Small intestine (tissue), 7 donors: ENCODE data around the gene SYNJ1. TPM values are rescaled to one million over a fixed set of nuclear protein-coding genes. Genes with fewer than 3 reads are reported as not detected.

Experiments used
- DNase-seq, 2 donors: peaks; one replicate each; pipeline versions ENCODE4 v3.0.0 to v3.0.0-alpha.2; 2013
- FAIRE-seq: peaks from 2 replicates; lab custom pipeline; 2012; peaks lifted over from hg19 to GRCh38; lab: Jason Lieb, UNC
- H3K27ac ChIP-seq, 3 donors: one replicate each; pipeline ENCODE4 v1.5.1; 2013; ENCODE audit warnings: low read length in 2 of 3, mild to moderate bottlenecking in 2 of 3, control low read depth in 1 of 3, inconsistent platforms in 1 of 3, low read depth in 1 of 3, moderate library complexity in 1 of 3
- H3K27me3 ChIP-seq, 3 donors: one replicate each; pipeline ENCODE4 v1.6.1; 2013; ENCODE audit warnings: low read length in 3 of 3, inconsistent platforms in 1 of 3; ENCODE audit not compliant: control insufficient read depth in 3 of 3, insufficient read depth in 3 of 3
- H3K36me3 ChIP-seq, 3 donors: one replicate each; pipeline ENCODE4 v1.6.1; 2013; ENCODE audit warnings: low read length in 3 of 3, inconsistent platforms in 1 of 3, low read depth in 1 of 3, mild to moderate bottlenecking in 1 of 3, moderate library complexity in 1 of 3; ENCODE audit not compliant: control insufficient read depth in 3 of 3, insufficient read depth in 2 of 3
- H3K4me1 ChIP-seq, 3 donors: one replicate each; pipeline ENCODE4 v1.6.1; 2013; ENCODE audit warnings: low read length in 2 of 3, inconsistent platforms in 1 of 3, low read depth in 1 of 3, mild to moderate bottlenecking in 1 of 3, moderate library complexity in 1 of 3; ENCODE audit not compliant: control insufficient read depth in 3 of 3, insufficient read depth in 2 of 3
- H3K4me3 ChIP-seq, 3 donors: one replicate each; pipeline ENCODE4 v1.5.1; 2013; ENCODE audit warnings: low read length in 3 of 3, control low read depth in 1 of 3, inconsistent platforms in 1 of 3, low read depth in 1 of 3, mild to moderate bottlenecking in 1 of 3, moderate library complexity in 1 of 3
- H3K9me3 ChIP-seq, 2 donors: one replicate each; pipeline ENCODE4 v1.6.1; 2013; ENCODE audit warnings: low read depth in 1 of 2, low read length in 1 of 2; ENCODE audit not compliant: control insufficient read depth in 2 of 2, insufficient read depth in 1 of 2
- WGBS, 3 donors: extraction: QIAGEN DNeasy Blood & Tissue Kit; methylation state at CpG; one replicate each; pipeline ENCODE4 v1.1.7; 2013; 5-methylcytosine and 5-hydroxymethylcytosine counted together
- polyA plus RNA-seq, 4 donors: library from polyadenylated mRNA; stranded (reverse) in 3 of 4; unstranded in 1 of 4; fragments of 200-250 nt in 3 of 4; fragments of 120-200 nt in 1 of 4; gene quantifications; one replicate each; pipeline versions ENCODE4 v1.2.1 to v1.2.3, GENCODE V29; 2013
- donor health status: healthy with polysubstance abuse.
- donor health status: control.
- donor health status: control.
- donor health status: Bipolar disorder and iron deficiency.
- donor health status: healthy.

The SYNJ1 gene
- polyA plus RNA-seq, 4 donors: 4.6 to 10.2 (median 6.6) TPM

DNA sequence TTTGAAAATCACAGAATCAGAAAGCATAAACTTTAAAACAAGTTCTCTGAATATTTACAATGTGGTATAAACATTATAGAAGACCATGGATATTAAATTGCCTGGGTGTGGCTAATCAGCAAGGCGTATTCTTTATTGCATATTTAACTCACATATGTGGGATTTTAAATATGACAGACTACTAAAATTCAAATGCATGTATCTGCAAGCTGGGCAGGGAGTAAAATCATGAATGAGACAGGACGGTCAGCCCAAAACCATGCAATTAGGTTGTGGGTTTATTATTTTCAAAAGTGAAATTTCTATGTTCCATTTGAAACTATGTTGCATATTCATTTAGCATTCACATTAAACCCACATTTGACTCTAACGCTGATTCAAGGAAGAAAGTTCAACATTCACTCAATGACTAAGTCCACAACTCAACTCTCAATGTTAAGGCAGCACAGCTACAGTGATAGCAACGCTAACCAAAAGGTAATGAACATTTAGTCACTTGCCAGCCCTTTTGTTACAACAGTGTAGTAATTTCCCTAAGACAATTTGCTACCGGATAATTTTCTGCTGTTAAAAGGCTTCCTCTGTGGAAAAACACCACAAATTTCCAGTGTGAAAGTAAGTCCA, 6.3 kb upstream of the SYNJ1 start:
- Histone ChIP-seq H3K4me3 (no peak overlapping the region), H3K27me3 (no peaks in the 10 kb centered on the region), H3K36me3 (peaks cover 2 to 11% (median 8%) of the 10 kb centered on the region in 3 donors), H3K9me3 (no peaks in the 10 kb centered on the region), H3K4me1 (peaks cover 2 to 11% (median 6%) of the 10 kb centered on the region in 3 donors), H3K27ac (no peak overlapping the region)
- WGBS, 3 donors: 70 to 79% (median 73%) methylated on average over 5 of the region's 5 CpGs
- DNase-seq (no peak), FAIRE-seq (no peak)

DNA sequence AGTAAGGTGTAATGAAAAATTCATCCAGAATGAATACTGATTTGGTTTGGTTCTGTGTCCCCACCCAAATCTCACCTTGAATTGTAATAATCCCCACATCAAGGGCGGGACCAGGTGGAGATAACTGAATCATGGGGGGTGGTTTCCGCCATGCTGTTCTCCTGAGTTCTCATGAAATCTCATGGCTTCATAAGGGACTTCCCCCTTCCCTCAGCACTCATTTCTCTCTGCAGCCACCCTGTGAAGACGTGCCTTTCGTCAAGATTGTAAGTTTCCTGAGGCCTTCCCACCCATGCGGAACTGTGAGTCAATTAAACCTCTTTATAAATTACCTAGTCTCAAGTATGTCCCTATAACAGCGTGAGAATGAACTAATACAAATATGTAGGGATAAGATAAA, 5.5 kb upstream of the SYNJ1 start:
- FAIRE-seq: no peak
- H3K36me3 ChIP-seq: peaks cover 2 to 11% (median 3%) of the 10 kb centered on the region in 3 donors
- H3K27ac ChIP-seq: no peak overlapping the region
- H3K4me3 ChIP-seq: no peak overlapping the region
- H3K27me3 ChIP-seq: no peaks in the 10 kb centered on the region
- H3K9me3 ChIP-seq: no peaks in the 10 kb centered on the region
- peaks cover 2 to 15% (median 6%) of the 10 kb centered on the region in 3 donors for H3K4me1 ChIP-seq
- no peak for DNase-seq
- WGBS, 3 donors: 90 to 93% (median 92%) methylated on average over 6 of the region's 6 CpGs

DNA sequence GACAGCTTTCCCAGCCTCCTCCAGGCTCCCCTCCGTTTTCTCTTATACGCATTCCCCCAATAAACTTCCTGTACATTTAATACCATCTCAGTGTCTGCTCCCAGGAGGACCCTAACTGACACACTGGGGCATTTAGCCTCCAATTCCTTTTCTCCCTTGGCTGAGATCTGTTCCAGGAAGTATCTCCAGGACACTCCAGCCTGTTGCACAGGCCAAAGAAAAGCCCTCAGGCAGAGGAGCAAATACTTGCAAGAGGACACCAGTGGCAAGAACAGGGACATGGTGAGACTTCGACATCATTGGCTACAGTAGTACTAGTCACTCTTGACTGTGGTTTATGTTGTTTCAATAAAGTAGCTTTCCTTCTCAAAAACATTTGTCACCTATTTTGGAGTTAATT, 4.7 kb upstream of the SYNJ1 start:
- Histone ChIP-seq H3K27me3 (no peaks in the 10 kb centered on the region), H3K4me3 (no peak overlapping the region), H3K9me3 (no peaks in the 10 kb centered on the region), H3K4me1 (peaks cover 2 to 15% (median 6%) of the 10 kb centered on the region in 3 donors), H3K27ac (no peak overlapping the region), H3K36me3 (peaks cover 2 to 11% (median 2%) of the 10 kb centered on the region in 3 donors)
- DNase-seq (no peak), FAIRE-seq (no peak)
- WGBS, 3 donors: 81 to 91% (median 85%) methylated on average over 3 of the region's 3 CpGs

GRCh38 chr21:32728848-32729247, 1.0 kb upstream of the SYNJ1 start:
- 59 to 70% (median 66%) methylated on average over 3 of the region's 3 CpGs for WGBS, 3 donors
- H3K4me1 ChIP-seq: peaks cover 5 to 15% (median 6%) of the 10 kb centered on the region in 3 donors
- FAIRE-seq (no peak), DNase-seq (no peak)
- no peaks in the 10 kb centered on the region for H3K9me3 ChIP-seq
- peak overlapping the region in 2 of 3 donors; percentile 72 to 98 for H3K4me3 ChIP-seq
- peaks cover 2 to 10% (median 2%) of the 10 kb centered on the region in 3 donors for H3K36me3 ChIP-seq
- H3K27me3 ChIP-seq: no peaks in the 10 kb centered on the region
- peak overlapping the region in 1 of 3 donors; percentile 96 for H3K27ac ChIP-seq

DNA sequence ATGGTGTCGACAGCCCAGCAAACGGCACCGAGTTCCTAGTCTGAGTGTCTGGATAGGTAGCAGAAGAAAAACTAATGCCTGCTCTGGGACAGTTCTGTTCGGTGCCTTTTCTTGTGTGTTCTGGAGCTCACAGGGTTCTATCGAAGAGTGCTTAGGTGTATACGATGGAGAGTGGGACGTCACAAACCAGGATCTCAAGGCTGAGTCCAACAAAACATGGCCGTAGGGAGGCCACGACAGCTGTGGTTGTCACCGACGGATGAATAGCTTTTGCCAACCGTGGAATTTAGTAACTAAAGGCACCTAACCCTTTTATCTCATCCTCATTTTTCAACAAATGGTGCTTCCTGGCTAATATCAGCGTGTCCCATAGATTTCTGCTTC, 635 bp upstream of the SYNJ1 start:
- Histone ChIP-seq H3K9me3 (no peaks in the 10 kb centered on the region), H3K27ac (peak overlapping the region; percentile 43 to 96 (median 93)), H3K4me3 (peak overlapping the region; percentile 72 to 98 (median 96)), H3K27me3 (no peaks in the 10 kb centered on the region), H3K36me3 (peaks cover 2 to 11% (median 2%) of the 10 kb centered on the region in 3 donors), H3K4me1 (peaks cover 5 to 15% (median 6%) of the 10 kb centered on the region in 3 donors)
- FAIRE-seq (no peak), DNase-seq (no peak)
- WGBS, 3 donors: 2 to 9% (median 5%) methylated on average over 13 of the region's 13 CpGs

GRCh38 chr21:32726839-32727686, 750 bp downstream of the SYNJ1 start:
- Histone ChIP-seq H3K27me3 (no peaks in the 10 kb centered on the region), H3K27ac (peak overlapping the region; percentile 68 to 95 (median 94)), H3K9me3 (no peaks in the 10 kb centered on the region), H3K36me3 (peaks cover 0 to 7% (median 0%) of the 10 kb centered on the region in 3 donors), H3K4me1 (peaks cover 0 to 8% (median 3%) of the 10 kb centered on the region in 3 donors), H3K4me3 (peak overlapping the region; percentile 72 to 98 (median 96))
- WGBS, 3 donors: 0 to 1% (median 0%) methylated on average over 34 to 42 of the region's 42 CpGs
- no peak for FAIRE-seq
- peak; percentile 44 to 63 for DNase-seq

DNA sequence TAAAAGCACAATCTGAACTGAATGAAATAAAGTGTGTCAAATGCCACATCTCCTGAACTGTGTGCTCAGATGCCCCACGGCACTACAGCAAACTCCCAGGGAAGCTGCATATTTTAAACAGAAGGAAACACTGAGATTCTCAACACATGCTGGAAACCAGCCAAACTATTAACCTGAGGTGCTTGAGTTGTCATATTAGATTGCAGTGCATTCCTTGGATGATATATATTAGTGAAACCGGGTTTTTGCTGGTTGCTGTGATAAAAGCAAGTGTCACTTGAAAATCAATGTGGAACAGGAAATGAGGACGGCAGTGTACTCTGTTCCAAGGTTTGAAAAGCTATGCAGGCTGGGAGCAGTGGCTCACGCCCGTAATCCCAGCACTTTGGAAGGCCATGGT, 8.7 kb downstream of the SYNJ1 start:
- H3K4me1 ChIP-seq: no peaks in the 10 kb centered on the region

GRCh38 chr21:32717851-32718316, 9.9 kb downstream of the SYNJ1 start:
- H3K9me3 ChIP-seq: peaks cover 0 to 3% of the 10 kb centered on the region in 2 donors
- no peaks in the 10 kb centered on the region for H3K4me1 ChIP-seq
- DNase-seq (no peak), FAIRE-seq (no peak)
- 72 to 93% (median 86%) methylated on average over 2 of the region's 2 CpGs for WGBS, 3 donors
- no peaks in the 10 kb centered on the region for H3K27me3 ChIP-seq
- no peak overlapping the region for H3K4me3 ChIP-seq
- H3K36me3 ChIP-seq: peaks cover 2 to 5% (median 5%) of the 10 kb centered on the region in 3 donors
- no peak overlapping the region for H3K27ac ChIP-seq

More for the DNA sequence above, 8.7 kb downstream of the SYNJ1 start:
- no peak overlapping the region for H3K4me3 ChIP-seq
- no peak overlapping the region for H3K27ac ChIP-seq
- no peaks in the 10 kb centered on the region for H3K27me3 ChIP-seq
- H3K9me3 ChIP-seq: peaks cover 0 to 3% of the 10 kb centered on the region in 2 donors
- no peak for FAIRE-seq
- 63 to 78% (median 72%) methylated on average over 5 of the region's 5 CpGs for WGBS, 3 donors
- H3K36me3 ChIP-seq: peaks cover 2 to 9% (median 5%) of the 10 kb centered on the region in 3 donors
- DNase-seq: no peak
